Astrocyte of the cerebellum (primary cell): ENCODE measurements around the gene ASPRV1.

Experiments
- DNase-seq: peaks from one replicate; pipeline ENCODE4 v3.0.0-alpha.2; 2011; ENCODE audit warnings: low read depth
- H3K4me3 ChIP-seq: 2 replicates; pipeline ENCODE4 v1.5.1; 2011; ENCODE audit warnings: mild to moderate bottlenecking, low read depth, low read length, moderate library complexity
- CTCF ChIP-seq: IDR thresholded peaks from 2 replicates; pipeline ENCODE4 v1.5.1; 2012; ENCODE audit warnings: low read length, low read depth, moderate library complexity, mild to moderate bottlenecking; ENCODE audit errors: missing control alignments
- in situ Hi-C: cut with HindIII; loops from 2 replicates; pipeline ENCODE4 v1.10.0; 2017; ENCODE audit warnings: low sequenced_read_pairs

Gene ASPRV1

GRCh38 chr2:69973335-69973735 lies 11.9 kb upstream of the ASPRV1 start:
- in situ Hi-C loops, result no loop called here
- H3K4me3 ChIP-seq, result no peak overlapping the region
- no peak for DNase-seq
- TF ChIP-seq CTCF, result no peak

GRCh38 chr2:69972822-69973221 lies 11.4 kb upstream of the ASPRV1 start:
- no peak for TF ChIP-seq CTCF
- DNase-seq, result no peak
- no peak overlapping the region for H3K4me3 ChIP-seq
- in situ Hi-C loops, result no loop called here

- DNase-seq, result no peak
- TF ChIP-seq CTCF, result no peak
- in situ Hi-C loops, result no loop called here
- H3K4me3 ChIP-seq, result no peak overlapping the region
These were observed 8.6 kb upstream of the ASPRV1 start for GRCh38 chr2:69969991-69970390.

GRCh38 chr2:69969126-69969983 lies 7.9 kb upstream of the ASPRV1 start:
- in situ Hi-C loops, result no loop called here
- H3K4me3 ChIP-seq, result no peak overlapping the region
- TF ChIP-seq CTCF, result no peak
- DNase-seq, result no peak

GRCh38 chr2:69968609-69969008 lies 7.2 kb upstream of the ASPRV1 start:
- no peak for TF ChIP-seq CTCF

GRCh38 chr2:69966496-69966895 lies 5.1 kb upstream of the ASPRV1 start:
- in situ Hi-C loops, result no loop called here
- DNase-seq, result no peak
- no peak overlapping the region for H3K4me3 ChIP-seq
- TF ChIP-seq CTCF, result no peak

More at GRCh38 chr2:69968609-69969008, 7.2 kb upstream of the ASPRV1 start:
- no peak for DNase-seq
- in situ Hi-C loops, result no loop called here
- H3K4me3 ChIP-seq, result no peak overlapping the region
